Stimulated activated CD4-positive, alpha-beta T cell treated with anti-CD3 and anti-CD28 coated beads, Interleukin-1b, Interleukin-23, amount 100 ng/mL, for 48 hours (primary cell): ENCODE results near the gene CEPT1.

ENCODE experiments used
- DNase-seq: peaks from one replicate; pipeline ENCODE4 v3.0.0-alpha.2; 2020

The CEPT1 gene

GRCh38 chr1:111147948-111148347 is 7.9 kb downstream of the CEPT1 start:
- DNase-seq = no peak

GRCh38 chr1:111148376-111148881 is 8.4 kb downstream of the CEPT1 start:
- DNase-seq = no peak

- no peak for DNase-seq
Measured at GRCh38 chr1:111151838-111152237, 11.8 kb downstream of the CEPT1 start.

GRCh38 chr1:111154021-111154999 is 14.3 kb downstream of the CEPT1 start:
- DNase-seq = no peak

GRCh38 chr1:111157431-111157830 is 17.4 kb downstream of the CEPT1 start:
- DNase-seq = no peak

GRCh38 chr1:111161843-111162487 is 21.9 kb downstream of the CEPT1 start:
- no peak for DNase-seq

- DNase-seq = no peak
Measured at GRCh38 chr1:111162488-111162880, 22.5 kb downstream of the CEPT1 start.

- no peak for DNase-seq
Measured at GRCh38 chr1:111163363-111163762, 23.3 kb downstream of the CEPT1 start.

GRCh38 chr1:111164151-111164550 is 24.1 kb downstream of the CEPT1 start:
- DNase-seq = no peak

- DNase-seq = no peak
Measured at GRCh38 chr1:111172463-111172862, 32.4 kb downstream of the CEPT1 start.

GRCh38 chr1:111174070-111174469 is 34.0 kb downstream of the CEPT1 start:
- DNase-seq = no peak

- no peak for DNase-seq
Measured at GRCh38 chr1:111175349-111175748, 35.3 kb downstream of the CEPT1 start.

- no peak for DNase-seq
Measured at GRCh38 chr1:111176678-111177077, 36.7 kb downstream of the CEPT1 start.

- no peak for DNase-seq
Measured at GRCh38 chr1:111179968-111180533, 40.0 kb downstream of the CEPT1 start.

GRCh38 chr1:111182052-111182451 is 42.0 kb downstream of the CEPT1 start:
- no peak for DNase-seq

- no peak for DNase-seq
Measured at GRCh38 chr1:111183308-111184069, 43.5 kb downstream of the CEPT1 start.

GRCh38 chr1:111184663-111185062 is 44.6 kb downstream of the CEPT1 start:
- DNase-seq = no peak

- no peak for DNase-seq
Measured at GRCh38 chr1:111190931-111191451, 51.0 kb downstream of the CEPT1 start.

GRCh38 chr1:111191496-111191895 is 51.5 kb downstream of the CEPT1 start:
- no peak for DNase-seq

GRCh38 chr1:111192074-111192473 is 52.1 kb downstream of the CEPT1 start:
- no peak for DNase-seq

- DNase-seq = no peak
Measured at GRCh38 chr1:111192658-111193519, 52.9 kb downstream of the CEPT1 start.
